CD4-positive, alpha-beta T cell treated with Interleukin-6 for 4 hours (primary cell): ENCODE data around the gene CSRNP3.

Experiments used
- DNase-seq: peaks from one replicate; pipeline ENCODE4 v3.0.0-alpha.2; 2020; ENCODE audit warnings: mixed read lengths

The CSRNP3 gene

DNA sequence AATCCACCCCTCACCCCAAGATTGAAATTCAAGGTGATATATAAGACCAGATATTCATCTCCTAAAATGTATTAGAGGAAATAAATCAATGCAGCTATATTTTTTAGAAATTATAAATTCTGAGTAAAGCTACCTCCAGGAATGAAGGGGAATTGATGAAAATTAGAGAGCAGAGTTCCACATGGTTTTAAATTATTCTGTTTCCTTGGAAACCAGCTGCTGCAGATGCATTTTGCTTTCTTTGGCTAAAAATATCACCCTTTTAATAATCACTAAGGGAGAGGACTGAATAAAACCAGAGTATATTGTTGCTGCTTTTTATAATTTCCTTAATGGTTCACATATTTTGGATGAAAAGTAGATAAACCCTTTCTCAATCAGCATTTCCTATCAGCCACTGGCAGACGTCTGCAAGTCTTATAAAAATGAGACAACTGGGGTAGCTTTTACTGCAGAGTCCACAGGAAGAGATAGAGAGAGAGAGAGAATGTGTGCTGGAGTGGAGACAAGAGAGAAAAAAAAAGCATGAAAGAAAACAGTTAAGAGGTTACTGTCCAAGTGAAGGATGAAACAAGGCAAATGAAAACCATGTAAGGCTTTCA lies 2.0 kb downstream of the CSRNP3 start:
- no peak for DNase-seq

DNA sequence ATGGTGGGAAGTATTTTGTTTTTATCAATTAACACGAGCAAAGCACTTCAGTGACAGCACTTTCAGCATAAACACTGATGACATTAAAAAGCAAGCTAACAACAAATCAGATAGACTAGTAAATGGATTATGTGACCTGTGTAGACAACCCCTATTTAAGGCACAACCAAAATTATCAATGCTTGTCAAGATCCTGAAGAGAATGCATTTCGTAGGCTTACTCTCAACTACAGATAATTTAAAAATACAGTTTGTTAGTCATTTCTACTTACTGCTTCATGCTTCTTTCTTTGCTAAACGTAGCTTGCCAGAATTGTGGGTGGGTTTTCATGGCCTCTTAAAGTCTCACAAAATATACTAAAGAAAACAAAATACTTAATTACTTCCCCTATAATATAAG lies 3.4 kb downstream of the CSRNP3 start:
- DNase-seq = no peak

DNA sequence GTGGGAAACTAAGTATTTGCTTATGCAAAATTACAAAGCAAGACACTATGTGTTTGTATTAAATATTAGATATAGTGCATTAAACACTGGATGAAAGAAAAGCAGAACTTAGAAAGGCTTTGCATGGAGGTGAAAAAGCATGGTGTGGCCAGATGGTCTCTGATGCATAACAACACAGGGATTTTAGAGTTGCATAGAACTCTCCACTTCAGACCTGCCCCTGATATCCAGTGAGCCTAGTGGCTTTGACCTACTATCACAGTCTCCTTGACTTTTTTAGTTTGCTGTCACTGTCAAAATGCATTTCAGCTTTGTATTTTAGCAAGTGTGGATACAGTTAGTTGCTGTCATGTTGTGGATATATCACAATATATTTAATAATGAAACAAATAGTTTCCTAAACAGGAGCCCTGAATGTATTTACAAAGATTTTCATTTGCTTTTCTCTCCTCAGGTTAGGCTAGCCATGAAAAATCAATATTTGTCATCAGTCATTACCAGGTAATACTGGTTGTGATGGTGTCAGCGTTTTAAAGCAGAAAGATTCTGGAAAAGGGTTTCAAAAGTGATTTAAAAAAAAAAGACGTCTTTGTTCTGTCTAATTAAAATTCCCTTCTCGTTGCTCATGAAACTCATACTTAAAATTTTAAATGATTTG lies 5.2 kb downstream of the CSRNP3 start:
- no peak for DNase-seq

DNA sequence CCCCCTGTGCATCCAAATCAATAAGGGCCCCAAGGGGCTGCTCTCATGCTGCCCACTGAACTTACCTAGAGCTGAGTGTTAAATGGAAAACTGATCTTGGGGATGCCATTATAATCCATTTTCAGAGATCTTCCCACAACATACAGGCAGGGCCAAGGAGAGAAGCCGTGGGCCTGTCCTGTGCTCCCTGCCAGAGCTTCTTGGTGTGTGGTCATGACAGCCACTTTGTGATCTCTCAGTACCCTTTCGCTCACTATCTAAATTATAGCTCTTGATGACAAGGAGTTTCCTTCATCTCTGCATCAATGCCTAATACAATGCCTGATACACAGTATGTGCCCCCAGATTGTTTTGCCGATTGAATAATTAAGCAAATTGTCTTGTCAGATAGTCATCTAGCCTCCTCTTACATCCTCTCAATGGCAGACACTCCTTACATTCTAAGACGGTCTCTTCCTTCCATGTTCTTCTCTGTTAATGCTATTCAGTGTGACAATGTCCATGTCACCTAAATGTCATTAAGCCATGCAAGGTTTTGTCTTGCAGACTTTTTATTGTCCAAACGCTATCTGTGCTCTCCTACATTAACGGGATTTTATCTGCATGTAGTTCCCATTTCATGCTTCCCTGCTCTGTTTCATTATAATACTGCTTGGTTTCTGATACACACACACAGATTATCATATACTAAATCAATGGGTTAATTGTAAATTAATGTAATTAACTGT lies 5.9 kb downstream of the CSRNP3 start:
- no peak for DNase-seq

DNA sequence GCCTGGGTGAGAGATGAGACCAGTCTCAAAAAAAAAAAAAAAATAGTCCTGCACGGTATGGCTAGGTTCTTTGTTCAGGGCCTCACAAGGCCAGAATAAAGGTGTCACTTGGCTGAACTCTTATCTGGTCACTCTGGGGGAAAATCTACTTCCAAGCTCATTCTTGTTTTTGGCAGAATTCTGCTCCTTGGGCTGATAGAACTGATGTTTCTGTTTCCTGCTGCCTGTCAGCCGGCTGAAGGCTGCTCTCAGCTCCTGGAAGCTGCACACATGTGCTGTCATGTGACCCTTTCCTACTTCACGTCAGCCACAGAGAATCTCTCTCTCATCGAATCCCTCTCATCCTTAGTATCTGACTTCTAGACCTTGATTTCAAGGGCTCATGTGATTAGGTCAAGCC lies 10.4 kb downstream of the CSRNP3 start:
- no peak for DNase-seq

DNA sequence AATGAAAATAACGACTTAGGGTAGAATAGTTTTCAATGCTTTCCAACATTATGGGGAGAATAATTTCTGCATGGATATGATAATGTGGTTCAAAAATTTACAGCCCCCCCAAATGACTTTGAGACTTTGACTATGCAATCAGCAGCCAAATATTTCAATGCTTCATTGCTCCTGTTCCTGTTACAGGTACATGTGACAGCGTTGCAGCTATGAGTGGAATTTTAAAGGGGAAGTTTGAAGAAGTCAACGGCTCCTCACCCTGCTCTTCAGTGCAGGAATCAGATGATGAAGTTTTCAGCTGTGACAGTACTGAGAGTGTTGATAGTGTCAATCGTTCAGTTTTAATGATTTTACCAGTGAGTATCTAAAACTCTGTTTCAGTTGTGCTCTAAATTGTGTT lies 25.1 kb downstream of the CSRNP3 start:
- no peak for DNase-seq

DNA sequence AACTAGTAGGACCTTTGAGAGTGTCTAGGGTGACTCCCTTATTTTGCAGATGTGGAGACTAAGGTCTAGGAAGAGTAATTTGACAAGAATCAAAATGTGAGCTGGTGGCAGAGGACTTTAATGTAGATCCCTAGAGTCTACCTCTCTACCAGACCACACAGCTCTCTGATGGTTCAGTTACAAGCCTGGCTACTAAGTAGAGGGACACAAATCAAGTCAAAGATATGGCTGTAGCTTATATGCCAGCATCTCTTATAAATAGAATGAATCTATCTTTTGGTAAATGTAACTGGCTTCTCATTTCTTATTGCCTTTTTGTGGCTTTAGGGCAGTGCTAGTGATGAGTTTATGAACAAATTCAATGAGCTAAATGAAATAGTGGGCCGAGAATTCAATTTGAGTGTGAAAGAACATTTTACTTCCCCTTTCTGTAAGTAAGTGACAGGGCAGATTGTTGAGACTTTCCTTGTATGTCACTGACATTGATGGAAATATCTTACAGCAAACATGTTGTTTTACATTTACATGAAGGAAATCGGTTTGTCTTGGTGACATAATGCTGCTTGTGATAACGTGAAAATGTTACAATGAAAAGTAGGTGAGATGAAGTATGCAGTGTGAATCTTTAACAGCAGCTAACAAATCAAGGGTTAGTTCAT lies 28.3 kb downstream of the CSRNP3 start:
- no peak for DNase-seq

DNA sequence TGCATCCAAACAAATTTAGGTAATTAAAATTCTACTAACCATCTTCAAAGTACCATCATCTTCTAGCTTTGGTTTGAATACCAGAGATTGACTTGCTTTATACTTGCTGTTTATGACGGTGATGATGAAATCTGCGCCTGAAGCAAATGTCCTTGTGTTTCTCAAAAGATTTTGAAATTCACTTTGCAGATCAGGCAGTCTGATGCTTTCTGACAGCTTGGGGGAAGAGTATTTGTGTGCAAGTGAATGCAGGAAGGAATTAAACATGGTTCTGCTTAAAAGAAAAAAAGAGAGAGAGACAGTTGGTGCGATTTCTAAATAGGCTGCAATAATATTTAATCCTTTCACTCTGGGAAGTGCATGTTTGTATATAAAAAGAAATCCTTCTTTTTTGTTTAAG lies 29.6 kb downstream of the CSRNP3 start:
- DNase-seq = no peak

DNA sequence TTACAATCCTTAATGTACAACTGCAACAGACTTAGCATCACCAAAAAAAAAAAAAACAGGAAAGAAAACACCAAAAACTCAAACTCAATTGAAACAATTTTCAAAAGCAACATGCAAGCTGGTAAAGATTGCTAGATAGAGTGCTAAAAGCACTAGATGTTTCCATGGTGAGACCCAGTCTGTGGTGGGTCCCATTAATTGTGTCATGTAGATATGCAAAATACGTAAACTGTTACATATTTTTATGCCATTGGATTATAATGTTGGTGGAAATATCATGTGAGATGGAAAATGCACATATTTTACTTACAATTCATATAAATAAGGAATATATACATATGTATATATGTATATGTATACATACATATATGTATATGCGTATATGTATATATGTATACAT lies 30.5 kb downstream of the CSRNP3 start:
- DNase-seq = no peak

DNA sequence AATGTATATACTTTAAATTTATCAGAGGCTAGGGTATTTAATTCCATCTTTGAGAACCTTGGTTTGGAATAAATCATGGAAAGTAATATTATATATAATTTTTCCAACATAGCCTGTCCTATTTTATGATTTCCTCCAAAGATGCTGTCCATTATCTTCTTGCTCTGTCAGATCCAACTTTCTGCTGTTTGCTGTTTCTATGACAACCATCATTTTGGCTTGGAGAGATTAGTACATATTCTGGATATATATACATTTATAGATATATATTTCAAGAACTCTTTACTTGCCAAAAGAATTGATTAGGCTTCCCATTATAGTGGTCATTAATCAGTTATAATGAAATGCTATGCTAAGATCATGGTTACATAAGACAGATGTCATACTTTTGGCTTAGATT lies 31.3 kb downstream of the CSRNP3 start:
- no peak for DNase-seq

DNA sequence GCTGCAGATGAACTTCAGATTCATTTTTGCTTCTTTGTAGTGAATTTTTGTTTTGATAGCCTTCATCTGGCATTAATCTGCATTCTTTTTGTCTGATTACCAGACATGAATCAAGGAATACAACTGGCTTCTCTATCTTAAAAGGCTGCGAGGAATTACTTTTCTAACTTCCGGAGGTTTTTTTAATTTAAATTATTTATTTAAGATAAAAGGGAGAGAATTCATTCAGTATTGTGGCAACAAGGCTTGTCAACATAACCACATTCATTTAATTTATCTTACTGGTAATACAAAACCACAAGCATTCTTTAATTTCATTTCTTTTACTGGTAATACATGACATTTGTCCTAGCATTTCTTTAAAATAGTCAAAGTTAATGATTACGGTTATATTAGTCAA lies 36.0 kb downstream of the CSRNP3 start:
- no peak for DNase-seq

DNA sequence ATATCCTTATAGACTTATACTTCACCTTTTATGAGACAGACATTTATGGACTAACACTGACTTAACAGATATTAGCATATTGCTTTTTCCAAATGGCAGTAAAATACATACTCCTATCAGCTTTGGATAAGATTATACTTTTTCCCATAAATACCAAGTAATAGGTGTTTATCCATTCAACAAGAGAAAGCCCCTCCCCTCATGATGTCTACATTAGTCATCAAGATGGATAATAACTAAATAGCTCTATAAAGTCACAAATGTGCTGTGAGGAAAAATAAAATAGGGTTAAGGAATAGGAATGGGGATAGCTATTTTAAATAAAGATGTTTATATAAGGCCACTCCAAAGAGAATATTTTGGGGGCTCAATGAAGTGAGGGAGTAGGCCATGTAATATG lies 39.4 kb downstream of the CSRNP3 start:
- no peak for DNase-seq

DNA sequence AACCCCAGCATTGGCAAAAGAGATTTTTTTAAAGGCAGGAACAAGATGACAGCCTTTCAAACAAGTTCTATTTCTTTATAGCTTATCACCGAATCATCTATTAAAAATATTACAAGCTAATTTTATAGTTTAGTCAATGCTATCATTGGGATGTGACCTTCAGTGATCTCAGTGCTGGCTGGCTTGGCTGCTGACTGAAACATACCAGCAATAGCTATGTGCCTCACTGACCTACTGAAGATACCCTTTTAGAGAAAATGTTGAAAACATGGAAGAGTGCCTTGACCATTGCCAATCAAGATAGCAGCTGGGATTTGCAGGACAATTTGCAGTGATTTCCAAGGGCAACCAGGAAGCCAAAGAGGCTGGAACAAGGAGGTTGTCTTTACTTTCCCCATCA lies 44.0 kb downstream of the CSRNP3 start:
- no peak for DNase-seq

DNA sequence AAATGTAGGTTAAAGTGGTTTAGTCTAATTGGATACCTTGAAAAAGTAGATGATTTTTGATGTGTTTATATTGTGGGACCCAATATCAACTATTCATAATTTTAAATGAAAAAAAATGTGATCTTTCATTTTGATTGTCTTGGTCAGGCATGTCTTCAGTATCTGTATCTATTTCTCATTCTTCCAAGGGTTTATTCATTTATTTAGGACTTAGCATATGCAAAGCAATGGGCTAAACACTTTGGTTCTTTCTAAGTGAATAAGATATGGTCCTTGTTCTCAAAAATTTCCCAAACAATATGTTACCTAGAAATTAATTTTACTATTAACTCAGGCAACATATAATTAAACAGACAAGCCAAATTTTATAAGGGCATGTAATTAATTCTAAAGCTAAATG lies 49.1 kb downstream of the CSRNP3 start:
- DNase-seq = no peak

DNA sequence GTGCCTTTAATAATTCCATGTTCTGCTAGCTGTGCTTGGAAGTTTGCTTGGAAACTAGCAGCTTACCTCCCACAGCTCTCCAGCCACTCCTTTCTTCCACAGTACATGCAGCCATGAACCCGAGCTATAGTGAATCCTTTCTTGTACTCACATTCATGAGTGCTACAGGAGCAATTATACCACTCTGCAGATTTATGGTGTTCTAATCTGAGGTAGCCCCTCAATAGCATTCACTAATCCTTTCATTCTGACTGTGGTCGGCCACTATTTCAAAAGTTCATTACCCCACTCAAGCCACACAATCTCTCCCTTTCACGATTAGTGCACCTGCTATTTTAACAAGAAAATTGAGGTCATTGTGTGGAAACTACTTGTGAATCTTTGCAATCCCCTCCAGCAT lies 53.2 kb downstream of the CSRNP3 start:
- DNase-seq = no peak

DNA sequence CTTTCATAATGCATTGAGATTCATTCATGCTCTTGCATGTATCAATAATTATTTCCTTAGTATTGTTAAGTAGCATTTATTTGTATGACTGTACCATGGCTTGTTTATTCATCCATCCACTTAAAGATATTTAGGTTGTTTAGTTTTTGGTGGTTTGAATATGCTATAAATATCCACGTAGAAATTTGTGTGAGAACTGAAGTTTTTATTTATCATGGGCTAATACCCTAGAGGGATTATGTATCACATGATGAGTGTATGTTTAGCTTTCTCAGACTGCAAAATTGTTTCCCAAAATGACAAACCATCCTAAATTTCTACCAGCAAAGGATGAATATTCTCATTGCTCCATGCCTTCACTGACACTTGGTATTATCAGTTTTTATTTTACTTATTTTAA lies 55.2 kb downstream of the CSRNP3 start:
- no peak for DNase-seq

DNA sequence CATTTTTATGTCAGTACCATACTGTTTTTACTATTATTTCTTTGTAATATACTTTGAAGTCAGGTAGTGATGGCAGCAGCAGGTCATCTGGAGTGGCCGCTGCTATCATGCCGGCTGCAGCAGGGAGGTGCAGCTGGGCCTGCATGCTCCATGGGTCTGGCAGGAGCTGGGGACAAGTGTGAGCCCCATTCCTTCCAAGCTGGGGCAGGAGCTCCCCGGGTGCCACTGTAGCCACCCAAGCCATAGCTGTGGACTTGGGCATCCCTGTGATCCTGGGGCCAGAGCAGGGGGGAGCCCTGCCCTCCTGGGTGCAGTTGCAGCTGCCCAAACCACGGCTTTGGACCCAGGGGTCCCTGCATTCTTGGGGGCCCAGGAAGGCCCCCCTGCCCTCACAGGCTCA lies 59.2 kb downstream of the CSRNP3 start:
- DNase-seq = no peak

DNA sequence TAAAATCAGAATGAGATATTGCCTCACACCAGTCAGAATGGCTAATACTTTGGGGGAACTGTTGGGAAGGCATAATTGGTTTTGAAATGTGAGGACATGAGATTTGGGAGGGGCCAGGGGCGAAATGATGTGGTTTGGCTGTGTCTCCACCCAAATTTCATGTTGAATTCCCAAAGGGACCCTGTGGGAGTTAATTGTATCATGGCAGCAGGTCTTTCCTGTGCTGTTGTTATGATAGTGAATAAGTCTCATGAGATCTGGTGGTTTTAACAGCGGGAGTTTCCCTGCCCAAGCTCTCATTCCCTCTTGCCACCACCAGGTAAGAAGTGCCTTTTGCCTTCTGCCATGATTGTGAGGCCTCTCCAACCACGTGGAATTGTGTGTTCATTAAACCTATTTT lies 59.6 kb downstream of the CSRNP3 start:
- no peak for DNase-seq

DNA sequence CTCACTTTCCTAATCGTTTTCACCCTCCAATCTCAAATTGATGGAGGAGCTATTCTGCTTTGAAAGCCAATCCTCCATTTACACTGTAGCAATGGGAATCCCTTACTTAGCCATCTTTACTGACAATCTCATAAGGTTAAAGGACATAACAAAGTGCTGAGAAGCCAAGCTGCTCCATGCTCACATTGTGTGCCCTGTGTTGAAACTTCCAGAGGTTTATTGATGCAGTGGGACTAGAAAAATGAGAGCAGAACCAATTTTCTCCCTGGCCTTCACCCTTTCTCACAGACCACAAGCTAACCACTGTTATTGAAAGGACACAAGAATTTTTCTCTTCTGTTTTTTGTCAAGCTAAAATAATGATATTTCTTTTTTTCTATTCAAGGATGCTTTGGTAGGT lies 63.8 kb downstream of the CSRNP3 start:
- DNase-seq = no peak

DNA sequence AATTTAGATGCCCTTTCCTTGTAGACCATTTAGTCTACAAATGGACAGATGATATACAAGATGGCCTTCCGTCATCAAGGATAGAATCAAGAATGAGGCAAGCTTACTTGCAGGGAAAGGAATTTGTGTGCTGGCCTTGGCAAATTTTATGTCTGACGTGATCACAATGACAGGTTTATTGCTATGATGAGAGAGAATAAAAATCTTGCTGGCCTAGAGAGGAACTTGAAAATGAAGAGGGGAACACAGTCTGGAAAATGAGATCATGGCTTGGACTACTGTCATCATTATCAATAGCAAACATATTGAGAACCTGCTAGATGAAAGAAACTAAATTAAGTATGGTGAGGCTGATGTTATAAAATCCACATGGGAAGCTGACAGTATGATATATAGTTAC lies 66.0 kb downstream of the CSRNP3 start:
- no peak for DNase-seq

DNA sequence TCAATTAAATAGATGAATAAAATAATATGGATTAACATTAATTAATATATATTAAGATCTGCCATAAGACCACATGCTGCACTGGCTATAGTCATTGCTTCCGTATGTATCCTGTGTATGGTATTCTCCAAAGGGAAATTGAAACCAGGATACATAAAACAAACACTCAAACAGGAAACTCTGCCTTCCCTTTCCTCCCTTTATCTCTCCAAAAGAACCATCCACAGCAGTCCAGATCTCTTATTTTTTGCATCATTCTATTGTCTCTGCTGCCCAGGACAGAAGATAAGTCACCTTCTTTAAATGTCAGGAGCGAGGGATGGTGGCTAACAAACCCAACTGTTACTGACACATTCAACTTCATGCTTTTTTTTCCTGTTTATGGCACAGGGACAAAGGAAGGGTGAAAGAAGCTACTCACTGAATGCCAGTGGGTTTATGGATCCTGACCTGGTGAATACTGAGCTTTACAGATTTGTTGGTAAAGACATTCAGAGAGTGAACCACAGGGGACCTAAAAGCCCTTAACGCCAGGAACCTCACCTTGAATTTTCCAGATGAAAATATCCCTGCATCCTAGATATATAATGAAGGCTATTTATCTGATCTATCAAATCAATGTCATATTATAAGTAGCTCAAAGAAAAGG lies 67.5 kb downstream of the CSRNP3 start:
- no peak for DNase-seq

DNA sequence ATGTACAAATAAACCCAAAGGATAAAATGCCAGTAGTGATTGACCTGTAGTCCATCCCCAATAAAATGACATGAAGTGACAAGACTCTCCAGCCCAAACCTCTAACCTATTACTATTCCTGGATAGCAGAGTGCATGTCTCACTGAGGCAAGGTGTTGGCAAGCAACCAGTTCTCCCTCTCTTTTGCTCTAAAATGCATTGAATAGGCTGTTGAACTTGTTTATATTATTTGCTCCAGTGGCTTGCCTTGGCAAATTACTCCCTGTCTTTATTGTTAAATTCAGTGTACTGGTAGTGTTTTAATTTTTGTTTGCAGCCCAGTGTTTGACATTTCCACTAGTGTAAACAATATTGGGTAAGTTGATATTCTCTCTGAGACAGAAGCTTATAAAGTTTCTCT lies 70.5 kb downstream of the CSRNP3 start:
- no peak for DNase-seq

DNA sequence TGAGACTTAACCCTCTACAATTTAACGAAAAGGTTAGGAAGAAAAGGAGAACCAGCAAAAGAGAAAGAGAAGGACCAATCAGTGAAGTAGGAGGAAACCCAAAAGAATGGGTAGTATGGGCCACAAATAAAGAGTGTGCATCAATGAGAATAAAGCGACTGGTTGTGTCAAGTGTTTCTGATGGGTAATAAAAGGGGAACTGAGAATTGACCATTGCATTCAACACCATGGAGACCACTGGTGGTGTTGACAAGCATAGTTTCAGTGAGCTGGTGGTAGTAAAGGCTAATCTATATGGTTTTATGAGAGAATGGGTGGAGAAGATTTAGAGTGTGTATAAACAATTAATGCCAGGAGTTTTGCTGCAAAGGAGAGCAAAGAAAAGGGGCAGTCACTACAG lies 75.4 kb downstream of the CSRNP3 start:
- DNase-seq = no peak

DNA sequence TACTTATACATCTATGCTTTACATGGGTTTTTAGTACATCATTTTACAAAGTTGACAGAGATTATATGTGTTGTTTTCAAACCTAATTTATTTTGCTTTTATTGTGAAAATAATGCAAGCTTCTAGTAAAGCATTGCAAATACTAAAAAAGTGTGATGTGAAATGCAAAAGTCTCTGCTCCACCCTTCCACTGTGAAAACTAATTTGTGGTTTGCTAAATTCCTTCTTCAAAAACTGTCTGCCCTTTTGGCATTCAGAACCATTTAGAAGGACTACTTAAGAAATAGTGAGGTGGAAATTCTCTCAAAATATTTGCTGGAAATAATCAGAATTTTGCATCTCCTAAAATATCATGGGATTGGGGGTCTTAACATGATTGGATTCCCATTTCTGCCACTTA lies 78.4 kb downstream of the CSRNP3 start:
- no peak for DNase-seq
